Pancreas (tissue), 10 donors: ENCODE data around the gene FAM163B. TPM values are rescaled to one million over a fixed set of nuclear protein-coding genes. Genes with fewer than 3 reads are reported as not detected.

ENCODE experiments used
- ATAC-seq, 4 donors: fragments of 200-7000 bp; cut with Tn5 transposase; one replicate each; pipeline versions ENCODE4 v1.8.0 to v1.9.1; 2020; ENCODE audit warnings: mild to moderate bottlenecking in 4 of 4, moderate library complexity in 4 of 4
- DNase-seq, 6 donors: peaks; one replicate each; pipeline ENCODE4 v3.0.0-alpha.2; 2020
- FAIRE-seq: peaks from 2 replicates; lab custom pipeline; 2012; peaks lifted over from hg19 to GRCh38; lab: Jason Lieb, UNC
- H3K27ac ChIP-seq, 4 donors: fragments of 200-600 bp; sonication (generic); 1 replicate in 3 of 4; 2 replicates in 1 of 4; pipeline versions ENCODE4 v1.5.0 to v1.8.0; 2020
- H3K27me3 ChIP-seq, 4 donors: fragments of 200-600 bp; one replicate each; pipeline ENCODE4 v1.8.0; 2021
- H3K36me3 ChIP-seq, 3 donors: fragments of 200-600 bp; sonication (generic) in 1 of 3; one replicate each; pipeline versions ENCODE4 v1.5.0 to v1.8.0; 2020 to 2021
- H3K4me1 ChIP-seq, 3 donors: fragments of 200-600 bp; one replicate each; pipeline ENCODE4 v1.8.0; 2021
- H3K4me3 ChIP-seq, 4 donors: fragments of 200-600 bp; sonication (generic) in 2 of 4; one replicate each; pipeline versions ENCODE4 v1.5.0 to v1.8.0; 2020 to 2021
- H3K9me3 ChIP-seq, 4 donors: fragments of 200-600 bp; one replicate each; pipeline ENCODE4 v1.8.0; 2021
- WGBS, 2 donors: extraction: QIAGEN DNeasy Blood & Tissue Kit; methylation state at CpG; one replicate each; pipeline ENCODE4 v1.1.7; 2013; 5-methylcytosine and 5-hydroxymethylcytosine counted together
- intact Hi-C, 3 donors: fragments of 100-400 bp; cut with DNase I; formaldehyde crosslinking; loops; one replicate each; pipeline versions ENCODE4 v1.11.1 to v1.14.2; 2022
- polyA plus RNA-seq, 2 donors: library from polyadenylated mRNA; stranded (reverse); fragments of 200-250 nt; gene quantifications; one replicate each; pipeline ENCODE4 v1.2.3, GENCODE V29; 2013
- total RNA-seq, 6 donors: library from RNA; stranded (reverse); fragmentation: NEBNext Ultra II Directional in 4 of 6; extraction: Animal tissue kit (Norgen Biotek cat#: 25700) in 4 of 6; gene quantifications; one replicate each; pipeline versions ENCODE4 v1.2.1 to v1.2.4, GENCODE V29; 2021 to 2023
- TF ChIP-seq, protein P1 (sequence below), 4 donors: fragments of 200-600 bp; sonication (generic) in 3 of 4; IDR thresholded peaks; one replicate each; pipeline versions ENCODE4 v1.5.0 to v1.8.0; 2021; ENCODE audit warnings: antibody characterized with exemption in 4 of 4
- donor health status: healthy with polysubstance abuse.
- donor health status: DM: no; HTN: no; CAD: no; lungs with moderate emphysema.
- donor health status: DM: no; HTN: no; CAD: no.
- donor health status: control.
- donor health status: control.
- donor health status: Bipolar disorder and iron deficiency.
- donor health status: DM: yes; HTN: yes; CAD: no.
- donor health status: DM: no; HTN: no; CAD: no.
- donor health status: DM: no; HTN: no; CAD: no.
- donor health status: DM: yes; HTN: yes; CAD: no.

FAM163B gene
- total and polyA plus RNA-seq, 8 donors, result not detected

DNA sequence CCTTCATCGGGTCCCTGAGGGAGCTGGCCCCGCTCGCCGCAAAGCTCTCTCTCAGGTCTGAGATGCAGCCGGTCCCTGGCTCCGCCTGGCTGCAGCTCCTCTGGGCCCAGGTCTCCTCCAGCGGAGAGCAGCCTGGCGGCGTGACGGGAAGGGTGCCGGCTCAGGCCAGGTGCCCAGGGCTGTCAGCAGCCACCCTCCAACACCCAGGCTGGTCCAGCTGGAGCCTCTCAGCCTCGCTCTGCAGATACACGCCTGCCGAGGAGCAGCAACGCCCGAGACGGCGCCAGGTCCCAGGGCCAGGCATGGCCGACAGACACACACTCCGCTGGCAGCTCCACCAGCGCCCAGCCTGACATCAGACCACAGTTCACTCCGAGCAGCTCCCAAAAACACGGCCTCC is 25.6 kb downstream of the FAM163B start:
- peaks cover 0 to 7% (median 0%) of the 10 kb centered on the region in 4 donors for H3K27me3 ChIP-seq
- H3K4me3 ChIP-seq, result no peak overlapping the region
- peak in 1 of 6 donors; percentile 54 for DNase-seq
- no peak for ATAC-seq
- WGBS, 2 donors, result 69 to 77% methylated on average over 22 to 23 of the region's 23 CpGs
- no peaks in the 10 kb centered on the region for H3K4me1 ChIP-seq
- H3K9me3 ChIP-seq, result no peaks in the 10 kb centered on the region
- TF ChIP-seq, protein P1, sequence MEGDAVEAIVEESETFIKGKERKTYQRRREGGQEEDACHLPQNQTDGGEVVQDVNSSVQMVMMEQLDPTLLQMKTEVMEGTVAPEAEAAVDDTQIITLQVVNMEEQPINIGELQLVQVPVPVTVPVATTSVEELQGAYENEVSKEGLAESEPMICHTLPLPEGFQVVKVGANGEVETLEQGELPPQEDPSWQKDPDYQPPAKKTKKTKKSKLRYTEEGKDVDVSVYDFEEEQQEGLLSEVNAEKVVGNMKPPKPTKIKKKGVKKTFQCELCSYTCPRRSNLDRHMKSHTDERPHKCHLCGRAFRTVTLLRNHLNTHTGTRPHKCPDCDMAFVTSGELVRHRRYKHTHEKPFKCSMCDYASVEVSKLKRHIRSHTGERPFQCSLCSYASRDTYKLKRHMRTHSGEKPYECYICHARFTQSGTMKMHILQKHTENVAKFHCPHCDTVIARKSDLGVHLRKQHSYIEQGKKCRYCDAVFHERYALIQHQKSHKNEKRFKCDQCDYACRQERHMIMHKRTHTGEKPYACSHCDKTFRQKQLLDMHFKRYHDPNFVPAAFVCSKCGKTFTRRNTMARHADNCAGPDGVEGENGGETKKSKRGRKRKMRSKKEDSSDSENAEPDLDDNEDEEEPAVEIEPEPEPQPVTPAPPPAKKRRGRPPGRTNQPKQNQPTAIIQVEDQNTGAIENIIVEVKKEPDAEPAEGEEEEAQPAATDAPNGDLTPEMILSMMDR (IDR thresholded peaks at IDR 0.05), result no peak
- no peak overlapping the region for H3K27ac ChIP-seq
- intact Hi-C loops, result no loop called here
- H3K36me3 ChIP-seq, result no peaks in the 10 kb centered on the region
- FAIRE-seq, result no peak

DNA sequence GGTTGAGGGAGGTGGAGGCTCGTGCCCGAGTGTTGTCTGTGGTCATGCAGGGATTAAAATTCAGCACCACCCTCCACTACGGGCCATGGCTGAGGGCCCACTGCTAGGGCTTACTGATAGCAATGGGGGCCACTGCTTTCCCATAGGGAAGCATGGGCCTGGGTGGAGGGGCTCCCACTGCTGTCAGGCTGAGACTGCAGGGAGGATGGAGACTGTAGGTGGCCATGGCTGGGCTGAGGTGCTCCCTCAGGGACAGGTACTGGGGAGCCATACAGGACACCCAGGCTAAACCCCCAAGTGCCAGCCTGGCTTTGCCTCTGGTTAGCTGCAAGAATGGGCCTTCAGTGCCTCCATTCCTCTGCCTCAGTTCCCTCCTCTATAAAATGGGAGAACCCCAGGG is 26.1 kb downstream of the FAM163B start:
- Histone ChIP-seq H3K27ac (no peak overlapping the region), H3K9me3 (no peaks in the 10 kb centered on the region), H3K4me3 (no peak overlapping the region), H3K36me3 (no peaks in the 10 kb centered on the region), H3K4me1 (no peaks in the 10 kb centered on the region), H3K27me3 (peaks cover 0 to 7% (median 0%) of the 10 kb centered on the region in 4 donors)
- FAIRE-seq (no peak), ATAC-seq (no peak), DNase-seq (peak in 1 of 6 donors; percentile 31)
- WGBS, 2 donors, result 78 to 80% methylated on average over 3 of the region's 3 CpGs
- TF ChIP-seq, protein P1 (IDR thresholded peaks at IDR 0.05), result no peak
- intact Hi-C loops, result no loop called here

DNA sequence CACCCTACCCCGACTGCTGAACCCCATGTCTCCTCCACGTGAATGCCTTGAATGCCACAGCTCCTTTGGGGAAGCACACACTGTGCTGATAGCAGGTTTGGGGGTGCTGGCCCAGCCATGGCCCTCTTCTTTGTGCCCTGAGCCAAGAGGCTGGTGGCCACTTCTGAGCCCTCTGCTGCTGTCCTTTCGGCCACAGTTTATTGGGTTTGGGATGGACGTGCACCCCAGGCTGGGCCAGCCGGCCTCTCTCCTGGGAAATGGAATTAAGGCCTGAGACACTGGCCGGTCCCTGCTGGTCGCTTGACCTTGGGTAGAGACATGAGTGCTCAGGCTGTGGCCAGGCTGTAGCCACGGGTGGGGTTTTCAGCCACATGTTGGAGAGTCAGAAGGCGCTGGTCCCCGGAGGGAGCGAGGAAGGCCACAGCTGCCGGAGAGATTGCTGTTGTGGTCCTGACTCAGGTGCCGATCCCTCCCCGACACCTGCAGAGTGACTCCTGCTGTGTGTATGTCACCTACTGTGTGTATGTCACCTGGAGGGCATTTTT is 26.6 kb downstream of the FAM163B start:
- TF ChIP-seq, protein P1 (IDR thresholded peaks at IDR 0.05), result no peak
- Histone ChIP-seq H3K36me3 (no peaks in the 10 kb centered on the region), H3K4me1 (no peaks in the 10 kb centered on the region), H3K27me3 (peaks cover 0 to 7% (median 0%) of the 10 kb centered on the region in 4 donors), H3K27ac (no peak overlapping the region), H3K4me3 (no peak overlapping the region), H3K9me3 (no peaks in the 10 kb centered on the region)
- 83 to 89% methylated on average over 14 of the region's 14 CpGs for WGBS, 2 donors
- DNase-seq, result peak in 1 of 6 donors; percentile 47
- no peak for ATAC-seq
- intact Hi-C loops, result no loop called here
- FAIRE-seq, result no peak

- no peak for FAIRE-seq
- H3K27ac ChIP-seq, result no peak overlapping the region
Measured at GRCh38 chr9:133581513-133582343, 27.5 kb downstream of the FAM163B start.

More at GRCh38 chr9:133581513-133582343, 27.5 kb downstream of the FAM163B start:
- Histone ChIP-seq H3K4me3 (no peak overlapping the region), H3K36me3 (no peaks in the 10 kb centered on the region), H3K9me3 (no peaks in the 10 kb centered on the region), H3K4me1 (no peaks in the 10 kb centered on the region), H3K27me3 (peaks cover 0 to 7% (median 0%) of the 10 kb centered on the region in 4 donors)
- intact Hi-C loops, result no loop called here
- TF ChIP-seq, protein P1 (IDR thresholded peaks at IDR 0.05), result no peak
- 72 to 74% methylated on average over 19 of the region's 19 CpGs for whole genome bisulfite sequencing, 2 donors
- ATAC-seq, result no peak
- DNase-seq, result peak in 1 of 6 donors; percentile 16
